Endometrium (tissue), 2 donors: ENCODE measurements around the gene IRF2BP2.

Experiments
- FAIRE-seq: peaks from 2 replicates; lab custom pipeline; 2012; peaks lifted over from hg19 to GRCh38; lab: Jason Lieb, UNC
- donor health status: control.
- donor health status: control.

The IRF2BP2 gene

GRCh38 chr1:234582681-234583301 lies 27.2 kb downstream of the IRF2BP2 start:
- no peak for FAIRE-seq

- no peak for FAIRE-seq
Measured at GRCh38 chr1:234582186-234582585, 27.8 kb downstream of the IRF2BP2 start.

GRCh38 chr1:234581063-234581714 lies 28.8 kb downstream of the IRF2BP2 start:
- FAIRE-seq = no peak

GRCh38 chr1:234579967-234580366 lies 30.0 kb downstream of the IRF2BP2 start:
- FAIRE-seq = no peak

- no peak for FAIRE-seq
Measured at GRCh38 chr1:234578735-234579134, 31.2 kb downstream of the IRF2BP2 start.

- FAIRE-seq = no peak
Measured at GRCh38 chr1:234578087-234578486, 31.9 kb downstream of the IRF2BP2 start.

- no peak for FAIRE-seq
Measured at GRCh38 chr1:234573711-234574299, 36.2 kb downstream of the IRF2BP2 start.

GRCh38 chr1:234572966-234573365 lies 37.0 kb downstream of the IRF2BP2 start:
- FAIRE-seq = no peak

GRCh38 chr1:234571702-234572101 lies 38.3 kb downstream of the IRF2BP2 start:
- no peak for FAIRE-seq

- no peak for FAIRE-seq
Measured at GRCh38 chr1:234570329-234571120, 39.5 kb downstream of the IRF2BP2 start.

- no peak for FAIRE-seq
Measured at GRCh38 chr1:234568345-234568744, 41.6 kb downstream of the IRF2BP2 start.

GRCh38 chr1:234565132-234565531 lies 44.8 kb downstream of the IRF2BP2 start:
- no peak for FAIRE-seq

GRCh38 chr1:234564035-234565029 lies 45.6 kb downstream of the IRF2BP2 start:
- no peak for FAIRE-seq

- no peak for FAIRE-seq
Measured at GRCh38 chr1:234562334-234562733, 47.6 kb downstream of the IRF2BP2 start.

GRCh38 chr1:234561319-234561718 lies 48.7 kb downstream of the IRF2BP2 start:
- no peak for FAIRE-seq

- FAIRE-seq = no peak
Measured at GRCh38 chr1:234559902-234560676, 49.9 kb downstream of the IRF2BP2 start.

GRCh38 chr1:234559152-234559901 lies 50.7 kb downstream of the IRF2BP2 start:
- FAIRE-seq = no peak

- FAIRE-seq = no peak
Measured at GRCh38 chr1:234558330-234558836, 51.6 kb downstream of the IRF2BP2 start.

GRCh38 chr1:234556245-234556943 lies 53.6 kb downstream of the IRF2BP2 start:
- FAIRE-seq = no peak
